Stimulated activated naive B cell treated with anti-CD40 and anti-IgM and Interleukin-4, amounts not matched to agents 10 μg/mL and 1 μg/mL and 100 μg/mL, for 72 hours (primary cell): ENCODE data around the gene ZCCHC7.
"Not testable (repeated sequence)": the region's sequence is repeated elsewhere in the genome, so short reads cannot be mapped to it uniquely, and the experiment has no call there.

ENCODE experiments used
- ATAC-seq, 2 donors: fragments of 150-1000 bp; cut with Tn5 transposase; replicated peaks; 2 replicates each; pipeline ENCODE4 v1.10.0; 2021; ENCODE audit warnings: moderate library complexity in 1 of 2
- DNase-seq: peaks from one replicate; pipeline ENCODE4 v3.0.0; 2021
- H3K27ac Mint-ChIP-seq: one replicate; pipeline ENCODE4 v1.8.0; 2022; ENCODE audit warnings: mild to moderate bottlenecking, mixed read lengths
- H3K27me3 Mint-ChIP-seq, 2 donors: one replicate each; pipeline ENCODE4 v1.8.0; 2022; ENCODE audit warnings: mixed read lengths in 2 of 2
- H3K36me3 Mint-ChIP-seq, 2 donors: one replicate each; pipeline ENCODE4 v1.8.0; 2022; ENCODE audit warnings: mixed read lengths in 2 of 2, mild to moderate bottlenecking in 1 of 2
- H3K4me1 Mint-ChIP-seq, 2 donors: one replicate each; pipeline ENCODE4 v1.8.0; 2022; ENCODE audit warnings: mixed read lengths in 2 of 2, mild to moderate bottlenecking in 1 of 2
- H3K4me3 Mint-ChIP-seq, 2 donors: one replicate each; pipeline ENCODE4 v1.8.0; 2022; ENCODE audit warnings: mild to moderate bottlenecking in 2 of 2, mixed read lengths in 2 of 2, moderate library complexity in 1 of 2
- H3K9me3 Mint-ChIP-seq, 2 donors: one replicate each; pipeline ENCODE4 v1.8.0; 2022; ENCODE audit warnings: mixed read lengths in 2 of 2, mild to moderate bottlenecking in 1 of 2

The ZCCHC7 gene

GRCh38 chr9:37165644-37166043, 45.3 kb downstream of the ZCCHC7 start:
- no peak for DNase-seq
- Mint-ChIP-seq H3K36me3 (peaks cover 51 to 66% of the 10 kb centered on the region in 2 donors), H3K4me3 (no peak overlapping the region), H3K27ac (no peak overlapping the region), H3K27me3 (no peaks in the 10 kb centered on the region), H3K9me3 (peaks cover 0 to 2% of the 10 kb centered on the region in 2 donors), H3K4me1 (peaks cover 29 to 62% of the 10 kb centered on the region in 2 donors)
- no peak for ATAC-seq

GRCh38 chr9:37167456-37168047, 47.2 kb downstream of the ZCCHC7 start:
- Mint-ChIP-seq H3K4me1 (peaks cover 28 to 69% of the 10 kb centered on the region in 2 donors), H3K27ac (peak overlapping the region; percentile 20), H3K36me3 (peaks cover 60 to 70% of the 10 kb centered on the region in 2 donors), H3K27me3 (no peaks in the 10 kb centered on the region), H3K9me3 (peaks cover 0 to 5% of the 10 kb centered on the region in 2 donors), H3K4me3 (no peak overlapping the region)
- ATAC-seq, result no peak
- DNase-seq, result no peak

GRCh38 chr9:37172557-37172956, 52.2 kb downstream of the ZCCHC7 start:
- H3K4me1 Mint-ChIP-seq, result peaks cover 19 to 46% of the 10 kb centered on the region in 2 donors
- ATAC-seq, result no peak
- no peak for DNase-seq
- no peak overlapping the region for H3K27ac Mint-ChIP-seq
- no peaks in the 10 kb centered on the region for H3K27me3 Mint-ChIP-seq
- no peak overlapping the region for H3K4me3 Mint-ChIP-seq
- H3K36me3 Mint-ChIP-seq, result peaks cover 54 to 78% of the 10 kb centered on the region in 2 donors
- peaks cover 0 to 2% of the 10 kb centered on the region in 2 donors for H3K9me3 Mint-ChIP-seq

GRCh38 chr9:37174247-37174646, 53.9 kb downstream of the ZCCHC7 start:
- DNase-seq (no peak), ATAC-seq (no peak)
- Mint-ChIP-seq H3K4me1 (peaks cover 29 to 54% of the 10 kb centered on the region in 2 donors), H3K4me3 (no peak overlapping the region), H3K27me3 (no peaks in the 10 kb centered on the region), H3K27ac (no peak overlapping the region), H3K36me3 (peaks cover 42 to 74% of the 10 kb centered on the region in 2 donors), H3K9me3 (peaks cover 0 to 2% of the 10 kb centered on the region in 2 donors)

- H3K27me3 Mint-ChIP-seq, result no peaks in the 10 kb centered on the region
- ATAC-seq, result no peak
- H3K4me1 Mint-ChIP-seq, result peaks cover 20 to 54% of the 10 kb centered on the region in 2 donors
- H3K36me3 Mint-ChIP-seq, result peaks cover 27 to 55% of the 10 kb centered on the region in 2 donors
- no peak overlapping the region for H3K4me3 Mint-ChIP-seq
- DNase-seq, result no peak
- H3K9me3 Mint-ChIP-seq, result peaks cover 2 to 7% of the 10 kb centered on the region in 2 donors
- H3K27ac Mint-ChIP-seq, result no peak overlapping the region
Measured at GRCh38 chr9:37178742-37179141, 58.4 kb downstream of the ZCCHC7 start.

GRCh38 chr9:37179576-37179975, 59.2 kb downstream of the ZCCHC7 start:
- Mint-ChIP-seq H3K27me3 (no peaks in the 10 kb centered on the region), H3K36me3 (peaks cover 29 to 60% of the 10 kb centered on the region in 2 donors), H3K27ac (no peak overlapping the region), H3K9me3 (peaks cover 3 to 7% of the 10 kb centered on the region in 2 donors), H3K4me3 (no peak overlapping the region), H3K4me1 (peaks cover 26 to 63% of the 10 kb centered on the region in 2 donors)
- ATAC-seq (no peak), DNase-seq (no peak)

GRCh38 chr9:37180138-37180537, 59.8 kb downstream of the ZCCHC7 start:
- ATAC-seq (no peak), DNase-seq (no peak)
- peaks cover 31 to 65% of the 10 kb centered on the region in 2 donors for H3K36me3 Mint-ChIP-seq
- peaks cover 4 to 7% of the 10 kb centered on the region in 2 donors for H3K9me3 Mint-ChIP-seq
- H3K4me3 Mint-ChIP-seq, result no peak overlapping the region
- H3K27ac Mint-ChIP-seq, result no peak overlapping the region
- H3K4me1 Mint-ChIP-seq, result peaks cover 32 to 68% of the 10 kb centered on the region in 2 donors
- no peaks in the 10 kb centered on the region for H3K27me3 Mint-ChIP-seq

- Mint-ChIP-seq H3K27ac (peak overlapping the region; percentile 67), H3K9me3 (peaks cover 4 to 7% of the 10 kb centered on the region in 2 donors), H3K27me3 (no peaks in the 10 kb centered on the region), H3K4me3 (no peak overlapping the region), H3K4me1 (peaks cover 32 to 71% of the 10 kb centered on the region in 2 donors), H3K36me3 (peaks cover 20 to 49% of the 10 kb centered on the region in 2 donors)
- DNase-seq (no peak), ATAC-seq (no peak)
Measured at GRCh38 chr9:37182718-37183117, 62.3 kb downstream of the ZCCHC7 start.

- H3K4me3 Mint-ChIP-seq, result no peak overlapping the region
- H3K27ac Mint-ChIP-seq, result peak overlapping the region; percentile 70
- H3K27me3 Mint-ChIP-seq, result no peaks in the 10 kb centered on the region
- no peak for ATAC-seq
- peaks cover 31 to 65% of the 10 kb centered on the region in 2 donors for H3K4me1 Mint-ChIP-seq
- H3K9me3 Mint-ChIP-seq, result peaks cover 4 to 7% of the 10 kb centered on the region in 2 donors
- no peak for DNase-seq
- peaks cover 29 to 52% of the 10 kb centered on the region in 2 donors for H3K36me3 Mint-ChIP-seq
Measured at GRCh38 chr9:37184905-37185867, 64.8 kb downstream of the ZCCHC7 start.

GRCh38 chr9:37187292-37187691, 66.9 kb downstream of the ZCCHC7 start:
- peak overlapping the region; percentile 97 for H3K27ac Mint-ChIP-seq
- peak overlapping the region; percentile 84 to 93 for H3K4me3 Mint-ChIP-seq
- DNase-seq, result peak; percentile 41
- peaks cover 29 to 60% of the 10 kb centered on the region in 2 donors for H3K36me3 Mint-ChIP-seq
- peaks cover 0 to 2% of the 10 kb centered on the region in 2 donors for H3K9me3 Mint-ChIP-seq
- H3K27me3 Mint-ChIP-seq, result no peaks in the 10 kb centered on the region
- ATAC-seq, result peak; percentile 79 to 80
- H3K4me1 Mint-ChIP-seq, result peaks cover 36 to 73% of the 10 kb centered on the region in 2 donors

GRCh38 chr9:37187713-37188439, 67.5 kb downstream of the ZCCHC7 start:
- ATAC-seq (peak; percentile 92 to 96), DNase-seq (no peak)
- Mint-ChIP-seq H3K36me3 (peaks cover 32 to 60% of the 10 kb centered on the region in 2 donors), H3K27ac (peak overlapping the region; percentile 97), H3K4me3 (peak overlapping the region; percentile 84 to 93), H3K27me3 (no peaks in the 10 kb centered on the region), H3K4me1 (peaks cover 37 to 73% of the 10 kb centered on the region in 2 donors), H3K9me3 (peaks cover 0 to 2% of the 10 kb centered on the region in 2 donors)

GRCh38 chr9:37190739-37191138, 70.4 kb downstream of the ZCCHC7 start:
- not testable (repeated sequence) for H3K9me3 Mint-ChIP-seq, H3K27me3 Mint-ChIP-seq, H3K4me3 Mint-ChIP-seq, DNase-seq, ATAC-seq
- Mint-ChIP-seq H3K36me3 (peaks cover 37 to 61% of the 10 kb centered on the region in 2 donors), H3K27ac (peak overlapping the region; percentile 88), H3K4me1 (peaks cover 38 to 65% of the 10 kb centered on the region in 2 donors)

GRCh38 chr9:37191403-37192089, 71.2 kb downstream of the ZCCHC7 start:
- H3K4me3 Mint-ChIP-seq, result peak overlapping the region; percentile 44 to 70
- peaks cover 38 to 61% of the 10 kb centered on the region in 2 donors for H3K36me3 Mint-ChIP-seq
- ATAC-seq (no peak), DNase-seq (no peak)
- no peaks in the 10 kb centered on the region for H3K27me3 Mint-ChIP-seq
- H3K4me1 Mint-ChIP-seq, result peaks cover 39 to 71% of the 10 kb centered on the region in 2 donors
- H3K9me3 Mint-ChIP-seq, result peaks cover 0 to 5% of the 10 kb centered on the region in 2 donors
- peak overlapping the region; percentile 88 for H3K27ac Mint-ChIP-seq
